K562 (cell line): ENCODE results near the gene NANS. TPM values are rescaled to one million over a fixed set of nuclear protein-coding genes. Genes with fewer than 3 reads are reported as not detected.

ENCODE experiments used
- CC2D1A ChIP-seq: fragments of 450-650 bp; IDR thresholded peaks from 2 replicates; pipeline ENCODE4 v1.6.1; 2017; ENCODE audit warnings: mild to moderate bottlenecking
- ELF4 ChIP-seq: fragments of 450-650 bp; formaldehyde crosslinking; IDR thresholded peaks from 2 replicates; pipeline ENCODE4 v1.4.0; 2022; ENCODE audit warnings: missing genetic modification characterization
- HNRNPLL ChIP-seq: fragments of 200-400 bp; formaldehyde crosslinking; IDR thresholded peaks from 2 replicates; pipeline ENCODE4 v1.6.1; 2017; ENCODE audit warnings: low read length, low read depth, mild to moderate bottlenecking; ENCODE audit not compliant: poor library complexity, severe bottlenecking
- PHTF2 ChIP-seq: fragments of 250-450 bp; sonication (Bioruptor Pico); IDR thresholded peaks from 2 replicates; pipeline ENCODE4 v1.5.0; 2021; ENCODE audit warnings: mild to moderate bottlenecking
- PML ChIP-seq: IDR thresholded peaks from 2 replicates; pipeline ENCODE4 v1.6.1; 2012; ENCODE audit warnings: low read length, inconsistent platforms
- ZNF263 ChIP-seq: sonication (generic); formaldehyde crosslinking; IDR thresholded peaks from 2 replicates; pipeline ENCODE4 v1.8.0; 2022; ENCODE audit warnings: mild to moderate bottlenecking, missing genetic modification reagents, borderline replicate concordance
- ZNF436 ChIP-seq: fragments of 250-450, 450-650 bp; sonication (Bioruptor Pico); formaldehyde crosslinking; IDR thresholded peaks from 2 replicates; pipeline ENCODE4 v1.7.0; 2020; ENCODE audit warnings: mild to moderate bottlenecking
- ZNF444 ChIP-seq: fragments of 250-450 bp; sonication (Bioruptor Pico); IDR thresholded peaks from 2 replicates; pipeline ENCODE4 v1.4.0; 2020; ENCODE audit warnings: mild to moderate bottlenecking, moderate library complexity
- polyA plus RNA-seq, 8 experiments: library from polyadenylated mRNA; depleted of rRNA in 4 of 8; stranded (reverse) in 5 of 8; unstranded in 3 of 8; fragments of >200 nt; fragmentation: Nextera tagmentation in 2 of 8; fragmentation: Illumina TruSeq in 1 of 8; extraction: Ambion mirVana in 2 of 8; extraction: Trizol in 1 of 8; gene quantifications; 2 replicates each; pipeline versions ENCODE4 v1.2.1 to v1.2.3, GENCODE V29; 2011 to 2014; ENCODE audit warnings: inconsistent platforms in 1 of 8, missing spikeins in 1 of 8
- total RNA-seq, 7 experiments: library from RNA; depleted of rRNA in 6 of 7; stranded (reverse); fragments of >200 nt in 6 of 7; fragmentation: Illumina TruSeq in 2 of 7; extraction: Trizol in 2 of 7; gene quantifications; 2 replicates each; pipeline versions ENCODE4 v1.2.1 to v1.2.3, GENCODE V29; 2011 to 2021; ENCODE audit warnings: low replicate concordance in 1 of 7
- TF ChIP-seq, protein P1 (sequence below): fragments of 450-650 bp; IDR thresholded peaks from 2 replicates; pipeline ENCODE4 v1.6.1; 2016; ENCODE audit warnings: mild to moderate bottlenecking, moderate library complexity
- TF ChIP-seq, protein P2 (sequence below): fragments of 250-450 bp; sonication (Bioruptor Pico); IDR thresholded peaks from 2 replicates; pipeline ENCODE4 v1.8.0; 2022; ENCODE audit warnings: moderate library complexity, mild to moderate bottlenecking, inconsistent platforms
- TF ChIP-seq, protein P3 (sequence below), 3 experiments: IDR thresholded peaks in 2 of 3; conservative IDR thresholded peaks in 1 of 3; 2 replicates each; pipeline ENCODE4 v1.5.1; 2011 to 2012; ENCODE audit warnings: low read length in 3 of 3, mild to moderate bottlenecking in 3 of 3, control low read depth in 2 of 3, improper control_type of control experiment in 1 of 3, inconsistent platforms in 1 of 3, low read depth in 1 of 3, mixed read lengths in 1 of 3, moderate library complexity in 1 of 3; ENCODE audit not compliant: insufficient read depth in 2 of 3

The NANS gene
- total and polyA plus RNA-seq, 9 of the 15 experiments (the other 6 are each of a cell fraction or from before 2014, with no cell fraction given): 37.1 to 181 (median 137) TPM

DNA sequence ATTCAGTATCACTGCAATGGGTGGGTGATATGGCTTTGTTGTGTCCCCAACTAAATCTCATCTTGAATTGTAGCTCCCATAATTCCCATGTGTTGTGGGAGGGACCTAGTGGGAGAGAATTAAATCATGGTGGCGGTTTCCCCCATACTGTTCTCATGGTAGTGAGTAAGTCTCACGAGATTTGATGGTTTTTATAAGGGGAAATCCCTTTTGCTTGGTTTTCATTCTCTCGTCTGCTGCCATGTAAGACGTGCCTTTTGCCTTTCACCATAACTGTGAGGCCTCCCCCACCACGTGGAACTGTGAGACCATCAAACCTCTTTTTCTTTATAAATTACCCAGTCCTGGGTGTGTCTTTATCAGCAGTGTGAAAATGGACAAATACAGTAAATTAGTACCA lies 9.5 kb upstream of the NANS start (continued):
- TF ChIP-seq, protein P1, sequence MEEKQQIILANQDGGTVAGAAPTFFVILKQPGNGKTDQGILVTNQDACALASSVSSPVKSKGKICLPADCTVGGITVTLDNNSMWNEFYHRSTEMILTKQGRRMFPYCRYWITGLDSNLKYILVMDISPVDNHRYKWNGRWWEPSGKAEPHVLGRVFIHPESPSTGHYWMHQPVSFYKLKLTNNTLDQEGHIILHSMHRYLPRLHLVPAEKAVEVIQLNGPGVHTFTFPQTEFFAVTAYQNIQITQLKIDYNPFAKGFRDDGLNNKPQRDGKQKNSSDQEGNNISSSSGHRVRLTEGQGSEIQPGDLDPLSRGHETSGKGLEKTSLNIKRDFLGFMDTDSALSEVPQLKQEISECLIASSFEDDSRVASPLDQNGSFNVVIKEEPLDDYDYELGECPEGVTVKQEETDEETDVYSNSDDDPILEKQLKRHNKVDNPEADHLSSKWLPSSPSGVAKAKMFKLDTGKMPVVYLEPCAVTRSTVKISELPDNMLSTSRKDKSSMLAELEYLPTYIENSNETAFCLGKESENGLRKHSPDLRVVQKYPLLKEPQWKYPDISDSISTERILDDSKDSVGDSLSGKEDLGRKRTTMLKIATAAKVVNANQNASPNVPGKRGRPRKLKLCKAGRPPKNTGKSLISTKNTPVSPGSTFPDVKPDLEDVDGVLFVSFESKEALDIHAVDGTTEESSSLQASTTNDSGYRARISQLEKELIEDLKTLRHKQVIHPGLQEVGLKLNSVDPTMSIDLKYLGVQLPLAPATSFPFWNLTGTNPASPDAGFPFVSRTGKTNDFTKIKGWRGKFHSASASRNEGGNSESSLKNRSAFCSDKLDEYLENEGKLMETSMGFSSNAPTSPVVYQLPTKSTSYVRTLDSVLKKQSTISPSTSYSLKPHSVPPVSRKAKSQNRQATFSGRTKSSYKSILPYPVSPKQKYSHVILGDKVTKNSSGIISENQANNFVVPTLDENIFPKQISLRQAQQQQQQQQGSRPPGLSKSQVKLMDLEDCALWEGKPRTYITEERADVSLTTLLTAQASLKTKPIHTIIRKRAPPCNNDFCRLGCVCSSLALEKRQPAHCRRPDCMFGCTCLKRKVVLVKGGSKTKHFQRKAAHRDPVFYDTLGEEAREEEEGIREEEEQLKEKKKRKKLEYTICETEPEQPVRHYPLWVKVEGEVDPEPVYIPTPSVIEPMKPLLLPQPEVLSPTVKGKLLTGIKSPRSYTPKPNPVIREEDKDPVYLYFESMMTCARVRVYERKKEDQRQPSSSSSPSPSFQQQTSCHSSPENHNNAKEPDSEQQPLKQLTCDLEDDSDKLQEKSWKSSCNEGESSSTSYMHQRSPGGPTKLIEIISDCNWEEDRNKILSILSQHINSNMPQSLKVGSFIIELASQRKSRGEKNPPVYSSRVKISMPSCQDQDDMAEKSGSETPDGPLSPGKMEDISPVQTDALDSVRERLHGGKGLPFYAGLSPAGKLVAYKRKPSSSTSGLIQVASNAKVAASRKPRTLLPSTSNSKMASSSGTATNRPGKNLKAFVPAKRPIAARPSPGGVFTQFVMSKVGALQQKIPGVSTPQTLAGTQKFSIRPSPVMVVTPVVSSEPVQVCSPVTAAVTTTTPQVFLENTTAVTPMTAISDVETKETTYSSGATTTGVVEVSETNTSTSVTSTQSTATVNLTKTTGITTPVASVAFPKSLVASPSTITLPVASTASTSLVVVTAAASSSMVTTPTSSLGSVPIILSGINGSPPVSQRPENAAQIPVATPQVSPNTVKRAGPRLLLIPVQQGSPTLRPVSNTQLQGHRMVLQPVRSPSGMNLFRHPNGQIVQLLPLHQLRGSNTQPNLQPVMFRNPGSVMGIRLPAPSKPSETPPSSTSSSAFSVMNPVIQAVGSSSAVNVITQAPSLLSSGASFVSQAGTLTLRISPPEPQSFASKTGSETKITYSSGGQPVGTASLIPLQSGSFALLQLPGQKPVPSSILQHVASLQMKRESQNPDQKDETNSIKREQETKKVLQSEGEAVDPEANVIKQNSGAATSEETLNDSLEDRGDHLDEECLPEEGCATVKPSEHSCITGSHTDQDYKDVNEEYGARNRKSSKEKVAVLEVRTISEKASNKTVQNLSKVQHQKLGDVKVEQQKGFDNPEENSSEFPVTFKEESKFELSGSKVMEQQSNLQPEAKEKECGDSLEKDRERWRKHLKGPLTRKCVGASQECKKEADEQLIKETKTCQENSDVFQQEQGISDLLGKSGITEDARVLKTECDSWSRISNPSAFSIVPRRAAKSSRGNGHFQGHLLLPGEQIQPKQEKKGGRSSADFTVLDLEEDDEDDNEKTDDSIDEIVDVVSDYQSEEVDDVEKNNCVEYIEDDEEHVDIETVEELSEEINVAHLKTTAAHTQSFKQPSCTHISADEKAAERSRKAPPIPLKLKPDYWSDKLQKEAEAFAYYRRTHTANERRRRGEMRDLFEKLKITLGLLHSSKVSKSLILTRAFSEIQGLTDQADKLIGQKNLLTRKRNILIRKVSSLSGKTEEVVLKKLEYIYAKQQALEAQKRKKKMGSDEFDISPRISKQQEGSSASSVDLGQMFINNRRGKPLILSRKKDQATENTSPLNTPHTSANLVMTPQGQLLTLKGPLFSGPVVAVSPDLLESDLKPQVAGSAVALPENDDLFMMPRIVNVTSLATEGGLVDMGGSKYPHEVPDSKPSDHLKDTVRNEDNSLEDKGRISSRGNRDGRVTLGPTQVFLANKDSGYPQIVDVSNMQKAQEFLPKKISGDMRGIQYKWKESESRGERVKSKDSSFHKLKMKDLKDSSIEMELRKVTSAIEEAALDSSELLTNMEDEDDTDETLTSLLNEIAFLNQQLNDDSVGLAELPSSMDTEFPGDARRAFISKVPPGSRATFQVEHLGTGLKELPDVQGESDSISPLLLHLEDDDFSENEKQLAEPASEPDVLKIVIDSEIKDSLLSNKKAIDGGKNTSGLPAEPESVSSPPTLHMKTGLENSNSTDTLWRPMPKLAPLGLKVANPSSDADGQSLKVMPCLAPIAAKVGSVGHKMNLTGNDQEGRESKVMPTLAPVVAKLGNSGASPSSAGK: peak; percentile 50
- TF ChIP-seq HNRNPLL: no peak
- TF ChIP-seq, protein P2, sequence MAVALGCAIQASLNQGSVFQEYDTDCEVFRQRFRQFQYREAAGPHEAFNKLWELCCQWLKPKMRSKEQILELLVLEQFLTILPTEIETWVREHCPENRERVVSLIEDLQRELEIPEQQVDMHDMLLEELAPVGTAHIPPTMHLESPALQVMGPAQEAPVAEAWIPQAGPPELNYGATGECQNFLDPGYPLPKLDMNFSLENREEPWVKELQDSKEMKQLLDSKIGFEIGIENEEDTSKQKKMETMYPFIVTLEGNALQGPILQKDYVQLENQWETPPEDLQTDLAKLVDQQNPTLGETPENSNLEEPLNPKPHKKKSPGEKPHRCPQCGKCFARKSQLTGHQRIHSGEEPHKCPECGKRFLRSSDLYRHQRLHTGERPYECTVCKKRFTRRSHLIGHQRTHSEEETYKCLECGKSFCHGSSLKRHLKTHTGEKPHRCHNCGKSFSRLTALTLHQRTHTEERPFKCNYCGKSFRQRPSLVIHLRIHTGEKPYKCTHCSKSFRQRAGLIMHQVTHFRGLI: no peak
- TF ChIP-seq, protein P3, sequence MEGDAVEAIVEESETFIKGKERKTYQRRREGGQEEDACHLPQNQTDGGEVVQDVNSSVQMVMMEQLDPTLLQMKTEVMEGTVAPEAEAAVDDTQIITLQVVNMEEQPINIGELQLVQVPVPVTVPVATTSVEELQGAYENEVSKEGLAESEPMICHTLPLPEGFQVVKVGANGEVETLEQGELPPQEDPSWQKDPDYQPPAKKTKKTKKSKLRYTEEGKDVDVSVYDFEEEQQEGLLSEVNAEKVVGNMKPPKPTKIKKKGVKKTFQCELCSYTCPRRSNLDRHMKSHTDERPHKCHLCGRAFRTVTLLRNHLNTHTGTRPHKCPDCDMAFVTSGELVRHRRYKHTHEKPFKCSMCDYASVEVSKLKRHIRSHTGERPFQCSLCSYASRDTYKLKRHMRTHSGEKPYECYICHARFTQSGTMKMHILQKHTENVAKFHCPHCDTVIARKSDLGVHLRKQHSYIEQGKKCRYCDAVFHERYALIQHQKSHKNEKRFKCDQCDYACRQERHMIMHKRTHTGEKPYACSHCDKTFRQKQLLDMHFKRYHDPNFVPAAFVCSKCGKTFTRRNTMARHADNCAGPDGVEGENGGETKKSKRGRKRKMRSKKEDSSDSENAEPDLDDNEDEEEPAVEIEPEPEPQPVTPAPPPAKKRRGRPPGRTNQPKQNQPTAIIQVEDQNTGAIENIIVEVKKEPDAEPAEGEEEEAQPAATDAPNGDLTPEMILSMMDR (IDR thresholded peaks at IDR 0.05 in 2 of 3, conservative IDR thresholded peaks at IDR 0.05 in 1 of 3; ENCODE audit: insufficient read depth in 2 of 3, low read depth in 1 of 3, low read length in 3 of 3): no peak
- no peak for TF ChIP-seq ELF4 (CRISPR knock-in tag)
- TF ChIP-seq CC2D1A: peak; percentile 32; the same call in 1 of the 2 replicates
- TF ChIP-seq PHTF2: no peak
- no peak for TF ChIP-seq ZNF436 (CRISPR knock-in tag)
- no peak for TF ChIP-seq PML
- TF ChIP-seq ZNF444: no peak
- TF ChIP-seq ZNF263 (CRISPR knock-in tag): no peak
